ENCODE measurements around the gene SLC23A1.
A peak's percentile ranks its signal among the peaks of the same experiment; 100 is the strongest.
"Not testable (repeated sequence)": the region's sequence is repeated elsewhere in the genome, so short reads cannot be mapped to it uniquely, and the experiment has no call there.

Gene SLC23A1

GRCh38 chr5:139383275-139383992 is at the start of gene SLC23A1:
Gene SLC23A1, minus strand, starts transcription at chr5:139383297. Its CDS starts 44 bp downstream, at chr5:139383253.
- no peak for DNase-seq

- no peak for DNase-seq
Observed at GRCh38 chr5:139431706-139432105, 48.6 kb upstream of the SLC23A1 start.

GRCh38 chr5:139430015-139430414 is 46.9 kb upstream of the SLC23A1 start:
- DNase-seq, result no peak

GRCh38 chr5:139426203-139426885 is 43.2 kb upstream of the SLC23A1 start:
- DNase-seq, result no peak

- DNase-seq, result no peak
Observed at GRCh38 chr5:139425497-139425896, 42.4 kb upstream of the SLC23A1 start.

GRCh38 chr5:139422307-139422893 is 39.3 kb upstream of the SLC23A1 start:
- DNase-seq, result peak; percentile 87

- no peak for DNase-seq
Observed at GRCh38 chr5:139419226-139420192, 36.4 kb upstream of the SLC23A1 start.

GRCh38 chr5:139418793-139419192 is 35.7 kb upstream of the SLC23A1 start:
- no peak for DNase-seq

GRCh38 chr5:139417214-139417613 is 34.1 kb upstream of the SLC23A1 start:
- DNase-seq, result no peak

- DNase-seq, result no peak
Observed at GRCh38 chr5:139416651-139417050, 33.6 kb upstream of the SLC23A1 start.

GRCh38 chr5:139415869-139416268 is 32.8 kb upstream of the SLC23A1 start:
- no peak for DNase-seq

GRCh38 chr5:139415221-139415861 is 32.2 kb upstream of the SLC23A1 start:
- DNase-seq, result no peak

GRCh38 chr5:139414581-139415130 is 31.6 kb upstream of the SLC23A1 start:
- no peak for DNase-seq

GRCh38 chr5:139413963-139414362 is 30.9 kb upstream of the SLC23A1 start:
- no peak for DNase-seq

- no peak for DNase-seq
Observed at GRCh38 chr5:139413153-139413552, 30.1 kb upstream of the SLC23A1 start.

GRCh38 chr5:139410993-139411828 is 28.1 kb upstream of the SLC23A1 start:
- no peak for DNase-seq

GRCh38 chr5:139410121-139410992 is 27.3 kb upstream of the SLC23A1 start:
- no peak for DNase-seq

GRCh38 chr5:139409116-139409515 is 26.0 kb upstream of the SLC23A1 start:
- DNase-seq, result not testable (repeated sequence)

- DNase-seq, result no peak
Observed at GRCh38 chr5:139408191-139408590, 25.1 kb upstream of the SLC23A1 start.

GRCh38 chr5:139407517-139407916 is 24.4 kb upstream of the SLC23A1 start:
- DNase-seq, result no peak
